K562 (cell line): ENCODE data around the gene ECD. TPM values are rescaled to one million over a fixed set of nuclear protein-coding genes. Genes with fewer than 3 reads are reported as not detected.

ENCODE experiments used
- BDP1 ChIP-seq: IDR thresholded peaks from 3 replicates; pipeline ENCODE4 v1.6.1; 2011; ENCODE audit not compliant: insufficient read length, insufficient read depth
- CSDE1 ChIP-seq, 2 experiments: fragments of 450-650 bp; IDR thresholded peaks; 2 replicates each; pipeline ENCODE4 v1.6.1; 2016; ENCODE audit warnings: mild to moderate bottlenecking in 1 of 2
- E2F3 ChIP-seq: fragments of 250-450 bp; sonication (Bioruptor Pico); IDR thresholded peaks from 2 replicates; pipeline ENCODE4 v1.4.0; 2020; ENCODE audit warnings: mild to moderate bottlenecking
- EP300 ChIP-seq: IDR thresholded peaks from 2 replicates; pipeline ENCODE4 v1.6.1; 2012; ENCODE audit warnings: low read length, improper control_type of control experiment
- FOXP4 ChIP-seq: sonication (generic); formaldehyde crosslinking; IDR thresholded peaks from 2 replicates; pipeline ENCODE4 v1.8.0; 2022; ENCODE audit warnings: mild to moderate bottlenecking, missing genetic modification reagents, borderline replicate concordance
- NFRKB ChIP-seq: fragments of 450-650 bp; IDR thresholded peaks from 2 replicates; pipeline ENCODE4 v1.6.1; 2016; ENCODE audit warnings: low read depth
- POLR2AphosphoS5 ChIP-seq: IDR thresholded peaks from 2 replicates; pipeline ENCODE4 v1.6.1; 2011; ENCODE audit warnings: mild to moderate bottlenecking, low read depth, low read length, moderate library complexity; ENCODE audit not compliant: control insufficient read depth, insufficient read depth
- RERE ChIP-seq: sonication (generic); formaldehyde crosslinking; IDR thresholded peaks from 2 replicates; pipeline ENCODE4 v1.8.0; 2023; ENCODE audit warnings: missing genetic modification reagents, mild to moderate bottlenecking, borderline replicate concordance
- SMARCA5 ChIP-seq: fragments of 450-650 bp; IDR thresholded peaks from 2 replicates; pipeline ENCODE4 v1.6.1; 2016
- SREBF2 ChIP-seq: sonication (generic); formaldehyde crosslinking; IDR thresholded peaks from 2 replicates; pipeline ENCODE4 v1.4.0; 2020; ENCODE audit warnings: mild to moderate bottlenecking, missing genetic modification reagents
- TRIM25 ChIP-seq: fragments of 450-650 bp; IDR thresholded peaks from 2 replicates; pipeline ENCODE4 v1.7.0; 2016; ENCODE audit warnings: borderline replicate concordance
- U2AF1 ChIP-seq: fragments of 200-400 bp; formaldehyde crosslinking; optimal IDR thresholded peaks from 2 replicates; pipeline ENCODE3; 2017; ENCODE audit warnings: mild to moderate bottlenecking, low read depth, low read length, moderate library complexity
- ZBTB9 ChIP-seq: fragments of 450-650 bp; formaldehyde crosslinking; IDR thresholded peaks from 2 replicates; pipeline ENCODE4 v1.4.0; 2020; ENCODE audit warnings: mild to moderate bottlenecking, moderate library complexity
- ZNF197 ChIP-seq: fragments of 200-800 bp; sonication (Bioruptor generic); IDR thresholded peaks from 2 replicates; pipeline ENCODE4 v1.6.1; 2016; ENCODE audit warnings: low read depth, missing genetic modification characterization, missing compliant biosample characterization
- ZNF586 ChIP-seq: fragments of 450-650 bp; formaldehyde crosslinking; conservative IDR thresholded peaks from 2 replicates; pipeline ENCODE4 v1.4.0; 2020; ENCODE audit warnings: mild to moderate bottlenecking, moderate library complexity
- ZNF644 ChIP-seq: fragments of 200-800 bp; sonication (Bioruptor generic); IDR thresholded peaks from 2 replicates; pipeline ENCODE4 v1.6.1; 2016; ENCODE audit warnings: low read depth, missing genetic modification characterization, missing compliant biosample characterization
- ZNF77 ChIP-seq: fragments of 250-450 bp; sonication (Bioruptor Pico); IDR thresholded peaks from 2 replicates; pipeline ENCODE4 v1.5.0; 2020
- polyA plus RNA-seq, 8 experiments: library from polyadenylated mRNA; depleted of rRNA in 4 of 8; stranded (reverse) in 5 of 8; unstranded in 3 of 8; fragments of >200 nt; fragmentation: Nextera tagmentation in 2 of 8; fragmentation: Illumina TruSeq in 1 of 8; extraction: Ambion mirVana in 2 of 8; extraction: Trizol in 1 of 8; gene quantifications; 2 replicates each; pipeline versions ENCODE4 v1.2.1 to v1.2.3, GENCODE V29; 2011 to 2014; ENCODE audit warnings: inconsistent platforms in 1 of 8, missing spikeins in 1 of 8
- total RNA-seq, 7 experiments: library from RNA; depleted of rRNA in 6 of 7; stranded (reverse); fragments of >200 nt in 6 of 7; fragmentation: Illumina TruSeq in 2 of 7; extraction: Trizol in 2 of 7; gene quantifications; 2 replicates each; pipeline versions ENCODE4 v1.2.1 to v1.2.3, GENCODE V29; 2011 to 2021; ENCODE audit warnings: low replicate concordance in 1 of 7

The ECD gene
- total and polyA plus RNA-seq, 9 of the 15 experiments (the other 6 are each of a cell fraction or from before 2014, with no cell fraction given) = 33.5 to 79.9 (median 53.2) TPM

- TF ChIP-seq FOXP4 (peak; percentile 18; the same call in 1 of the 2 replicates), ZNF77 (CRISPR knock-in tag) (0 out of 2 replicates have a peak, but pooled peaks have one; percentile 66), SMARCA5 (no peak), U2AF1 (no peak), ZBTB9 (CRISPR knock-in tag) (peak; percentile 95), RERE (0 out of 2 replicates have a peak, but pooled peaks have one; percentile 41), CSDE1 (IDR thresholded peaks at IDR 0.05) (peak in 1 of 2 experiments; percentile 83; a peak in 2 of 4 replicates), E2F3 (CRISPR knock-in tag) (0 out of 2 replicates have a peak, but pooled peaks have one; percentile 46), BDP1 (no peak), NFRKB (0 out of 2 replicates have a peak, but pooled peaks have one; percentile 4), ZNF197 (CRISPR knock-in tag) (no peak), ZNF586 (CRISPR knock-in tag) (no peak), POLR2AphosphoS5 (peak; percentile 94), SREBF2 (CRISPR knock-in tag) (no peak), EP300 (peak; percentile 34; the same call in 1 of the 2 replicates), ZNF644 (no peak), TRIM25 (no peak)
Observed at GRCh38 chr10:73096449-73097304, 71.1 kb downstream of the ECD start, which contains the start of gene P4HA1 (continued).
